K562 (cell line): Measurements from ENCODE around the gene PLEKHN1. TPM values are rescaled to one million over a fixed set of nuclear protein-coding genes. Genes with fewer than 3 reads are reported as not detected.

Source experiments
- CEBPG ChIP-seq, 3 experiments: fragments of 200-800 bp in 1 of 3; sonication (Bioruptor generic) in 1 of 3; sonication (generic) in 1 of 3; formaldehyde crosslinking in 1 of 3; IDR thresholded peaks in 2 of 3; conservative IDR thresholded peaks in 1 of 3; 2 replicates each; pipeline versions ENCODE4 v1.6.1 to v1.8.0; 2016 to 2022; ENCODE audit warnings: missing compliant biosample characterization in 2 of 3, missing genetic modification characterization in 2 of 3, mild to moderate bottlenecking in 1 of 3, missing genetic modification reagents in 1 of 3
- CREBBP ChIP-seq: IDR thresholded peaks from one replicate; pipeline ENCODE4 v1.6.1; 2012; ENCODE audit warnings: low read depth, mild to moderate bottlenecking, control low read depth, inconsistent platforms, low read length
- CTBP1 ChIP-seq: fragments of 450-650 bp; IDR thresholded peaks from 2 replicates; pipeline ENCODE4 v1.6.1; 2016; ENCODE audit warnings: borderline replicate concordance
- CXXC5 ChIP-seq: fragments of 250-450 bp; sonication (Bioruptor Pico); IDR thresholded peaks from 2 replicates; pipeline ENCODE4 v1.8.0; 2022; ENCODE audit warnings: inconsistent platforms, mild to moderate bottlenecking, moderate library complexity
- DIDO1 ChIP-seq: fragments of 450-650 bp; IDR thresholded peaks from 2 replicates; pipeline ENCODE4 v1.6.1; 2016; ENCODE audit warnings: low read depth, missing biosample characterization, missing genetic modification characterization
- GTF2E2 ChIP-seq: fragments of 200-800 bp; sonication (Bioruptor generic); IDR thresholded peaks from 2 replicates; pipeline ENCODE4 v1.6.1; 2016; ENCODE audit warnings: missing genetic modification characterization, missing compliant biosample characterization
- HDAC8 ChIP-seq: fragments of 450-650 bp; IDR thresholded peaks from 2 replicates; pipeline ENCODE4 v1.6.1; 2016; ENCODE audit warnings: mild to moderate bottlenecking, missing genetic modification characterization, moderate library complexity, missing compliant biosample characterization
- KHSRP ChIP-seq: fragments of 450-650 bp; IDR thresholded peaks from 2 replicates; pipeline ENCODE4 v1.6.1; 2017
- NCOA2 ChIP-seq, 2 experiments: fragments of 450-650 bp; IDR thresholded peaks; 2 replicates each; pipeline ENCODE4 v1.6.1; 2018; ENCODE audit warnings: mild to moderate bottlenecking in 2 of 2, moderate library complexity in 1 of 2; ENCODE audit not compliant: partially characterized antibody in 2 of 2
- NFATC3 ChIP-seq: fragments of 450-650 bp; IDR thresholded peaks from 2 replicates; pipeline ENCODE4 v1.6.1; 2017; ENCODE audit warnings: mild to moderate bottlenecking
- PHF21A ChIP-seq: fragments of 450-650 bp; IDR thresholded peaks from 2 replicates; pipeline ENCODE4 v1.6.1; 2017; ENCODE audit warnings: low read depth, borderline replicate concordance
- RNF2 ChIP-seq: sonication (generic); IDR thresholded peaks from 2 replicates; pipeline ENCODE4 v1.6.1; 2016
- SMAD1 ChIP-seq: fragments of 150-350 bp; IDR thresholded peaks from 2 replicates; pipeline ENCODE4 v1.6.1; 2014; ENCODE audit warnings: low read length, low read depth; ENCODE audit not compliant: partially characterized antibody
- SRSF1 ChIP-seq: fragments of 200-400 bp; formaldehyde crosslinking; IDR thresholded peaks from 2 replicates; pipeline ENCODE4 v1.6.1; 2017; ENCODE audit warnings: mild to moderate bottlenecking, low read depth, low read length, moderate library complexity
- YY1 ChIP-seq, 3 experiments: IDR thresholded peaks; 2 replicates each; pipeline ENCODE4 v1.6.1; 2011; ENCODE audit warnings: low read length in 2 of 3, mild to moderate bottlenecking in 2 of 3, moderate library complexity in 2 of 3, borderline replicate concordance in 1 of 3, control low read depth in 1 of 3, low read depth in 1 of 3; ENCODE audit not compliant: insufficient read depth in 3 of 3, insufficient replicate concordance in 2 of 3, control insufficient read depth in 1 of 3, insufficient read length in 1 of 3; ENCODE audit errors: extremely low read depth in 1 of 3
- ZNF140 ChIP-seq: fragments of 250-450 bp; sonication (Bioruptor Pico); IDR thresholded peaks from 2 replicates; pipeline ENCODE4 v1.8.0; 2021; ENCODE audit warnings: moderate library complexity, mild to moderate bottlenecking, inconsistent platforms
- ZNF143 ChIP-seq: sonication (generic); formaldehyde crosslinking; IDR thresholded peaks from 2 replicates; pipeline ENCODE4 v1.9.0; 2022; ENCODE audit warnings: mild to moderate bottlenecking, missing genetic modification reagents
- ZNF174 ChIP-seq: fragments of 250-450 bp; sonication (Bioruptor Pico); IDR thresholded peaks from 2 replicates; pipeline ENCODE4 v1.4.0; 2020; ENCODE audit warnings: mild to moderate bottlenecking
- ZNF583 ChIP-seq: fragments of 250-450 bp; sonication (Bioruptor Pico); IDR thresholded peaks from 2 replicates; pipeline ENCODE4 v1.4.0; 2020
- ZNF584 ChIP-seq: fragments of 200-800 bp; sonication (Bioruptor generic); IDR thresholded peaks from 2 replicates; pipeline ENCODE4 v1.6.1; 2016; ENCODE audit warnings: low read depth, mild to moderate bottlenecking, missing genetic modification characterization, missing compliant biosample characterization
- polyA plus RNA-seq, 8 experiments: library from polyadenylated mRNA; depleted of rRNA in 4 of 8; stranded (reverse) in 5 of 8; unstranded in 3 of 8; fragments of >200 nt; fragmentation: Nextera tagmentation in 2 of 8; fragmentation: Illumina TruSeq in 1 of 8; extraction: Ambion mirVana in 2 of 8; extraction: Trizol in 1 of 8; gene quantifications; 2 replicates each; pipeline versions ENCODE4 v1.2.1 to v1.2.3, GENCODE V29; 2011 to 2014; ENCODE audit warnings: inconsistent platforms in 1 of 8, missing spikeins in 1 of 8
- total RNA-seq, 7 experiments: library from RNA; depleted of rRNA in 6 of 7; stranded (reverse); fragments of >200 nt in 6 of 7; fragmentation: Illumina TruSeq in 2 of 7; extraction: Trizol in 2 of 7; gene quantifications; 2 replicates each; pipeline versions ENCODE4 v1.2.1 to v1.2.3, GENCODE V29; 2011 to 2021; ENCODE audit warnings: low replicate concordance in 1 of 7
- TF ChIP-seq, protein P1 (sequence below): fragments of 250-450 bp; sonication (Bioruptor Pico); IDR thresholded peaks from 2 replicates; pipeline ENCODE4 v1.8.0; 2022; ENCODE audit warnings: moderate library complexity, mild to moderate bottlenecking, inconsistent platforms
- TF ChIP-seq, protein P2 (sequence below): fragments of 250-450 bp; sonication (Bioruptor Pico); IDR thresholded peaks from 2 replicates; pipeline ENCODE4 v1.4.0; 2020; ENCODE audit warnings: mild to moderate bottlenecking, moderate library complexity
- TF ChIP-seq, protein P3 (sequence below): fragments of 450-650 bp; IDR thresholded peaks from 2 replicates; pipeline ENCODE4 v1.6.1; 2016
- TF ChIP-seq, protein P4 (sequence below), 2 experiments: fragments of 450-650 bp; conservative IDR thresholded peaks; 2 replicates each; pipeline ENCODE4 v1.6.1; 2017; ENCODE audit warnings: mild to moderate bottlenecking in 2 of 2, moderate library complexity in 2 of 2

PLEKHN1 gene
- total and polyA plus RNA-seq, 9 of the 15 experiments (the other 6 are each of a cell fraction or from before 2014, with no cell fraction given): 0.07 to 1.5 (median 0.13) TPM; not detected in 2

DNA sequence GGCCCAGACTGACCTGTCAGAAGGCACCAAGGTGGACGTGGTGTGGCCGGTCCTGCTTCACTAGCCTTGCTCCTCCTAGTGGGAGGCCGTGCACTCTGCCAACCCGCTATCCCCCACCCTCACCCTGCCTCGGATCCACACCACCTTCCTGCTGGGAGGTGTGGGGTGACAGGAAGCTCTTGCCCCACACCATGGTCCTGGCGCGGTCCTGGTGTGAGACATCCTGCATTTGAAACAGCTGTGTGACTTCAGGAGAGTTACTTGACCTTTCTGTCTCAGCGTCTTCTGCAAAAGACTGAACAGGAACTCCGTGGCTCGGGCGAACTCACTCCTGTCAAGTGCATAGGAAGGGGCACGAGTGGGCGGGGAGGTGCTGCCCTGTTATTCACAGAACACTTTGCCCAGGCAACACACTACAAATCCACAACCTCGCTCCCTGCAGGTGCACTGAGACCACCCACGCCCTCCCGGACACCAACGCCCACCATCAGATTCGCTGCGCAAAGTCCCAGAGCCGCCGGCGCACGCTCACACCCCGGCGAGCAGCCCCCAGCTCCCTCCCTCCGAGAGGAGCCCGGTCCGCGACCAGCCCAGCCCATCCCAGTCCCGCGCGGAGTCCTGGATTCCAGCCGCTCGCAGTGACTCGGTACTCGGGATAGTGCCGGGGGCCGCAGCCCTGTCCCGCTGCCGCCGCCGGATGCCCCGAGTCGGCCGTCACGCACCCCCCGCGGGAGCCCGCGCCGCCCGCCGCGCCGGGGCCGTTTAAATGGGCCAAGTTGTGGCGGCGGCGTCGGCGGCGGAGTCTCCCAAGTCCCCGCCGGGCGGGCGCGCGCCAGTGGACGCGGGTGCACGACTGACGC, 42.9 kb upstream of the PLEKHN1 start, which contains the start of gene SAMD11 (continued):
- TF ChIP-seq GTF2E2 (no peak), DIDO1 (tag) (no peak), SMAD1 (no peak), RNF2 (no peak), ZNF174 (CRISPR knock-in tag) (no peak), YY1 (IDR thresholded peaks at IDR 0.05; ENCODE audit: borderline replicate concordance in 1 of 3, control insufficient read depth in 1 of 3, extremely low read depth in 1 of 3, insufficient read depth in 3 of 3, insufficient read length in 1 of 3, insufficient replicate concordance in 2 of 3, low read depth in 1 of 3, low read length in 2 of 3) (peak in 2 of 3 experiments; percentile 41 to 53), ZNF584 (CRISPR knock-in tag) (no peak), KHSRP (no peak), ZNF143 (no peak), ZNF140 (CRISPR knock-in tag) (no peak), CXXC5 (CRISPR knock-in tag) (peak; percentile 90), SRSF1 (no peak), CTBP1 (peak; percentile 92), PHF21A (no peak), HDAC8 (tag) (no peak), CEBPG (CRISPR knock-in tag; IDR thresholded peaks at IDR 0.05) (no peak), CEBPG (tag; conservative IDR thresholded peaks at IDR 0.05 in 1 of 2, IDR thresholded peaks at IDR 0.05 in 1 of 2) (no peak), NCOA2 (IDR thresholded peaks at IDR 0.05; ENCODE audit: partially characterized antibody in 2 of 2) (no peak), ZNF583 (CRISPR knock-in tag) (no peak), NFATC3 (no peak), CREBBP (no peak)
- TF ChIP-seq, protein P1, sequence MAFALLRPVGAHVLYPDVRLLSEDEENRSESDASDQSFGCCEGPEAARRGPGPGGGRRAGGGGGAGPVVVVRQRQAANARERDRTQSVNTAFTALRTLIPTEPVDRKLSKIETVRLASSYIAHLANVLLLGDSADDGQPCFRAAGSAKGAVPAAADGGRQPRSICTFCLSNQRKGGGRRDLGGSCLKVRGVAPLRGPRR (CRISPR knock-in tag): no peak
- TF ChIP-seq, protein P2, sequence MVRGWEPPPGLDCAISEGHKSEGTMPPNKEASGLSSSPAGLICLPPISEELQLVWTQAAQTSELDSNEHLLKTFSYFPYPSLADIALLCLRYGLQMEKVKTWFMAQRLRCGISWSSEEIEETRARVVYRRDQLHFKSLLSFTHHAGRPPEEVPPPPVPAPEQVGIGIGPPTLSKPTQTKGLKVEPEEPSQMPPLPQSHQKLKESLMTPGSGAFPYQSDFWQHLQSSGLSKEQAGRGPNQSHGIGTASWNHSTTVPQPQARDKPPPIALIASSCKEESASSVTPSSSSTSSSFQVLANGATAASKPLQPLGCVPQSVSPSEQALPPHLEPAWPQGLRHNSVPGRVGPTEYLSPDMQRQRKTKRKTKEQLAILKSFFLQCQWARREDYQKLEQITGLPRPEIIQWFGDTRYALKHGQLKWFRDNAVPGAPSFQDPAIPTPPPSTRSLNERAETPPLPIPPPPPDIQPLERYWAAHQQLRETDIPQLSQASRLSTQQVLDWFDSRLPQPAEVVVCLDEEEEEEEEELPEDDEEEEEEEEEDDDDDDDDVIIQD: no peak
- TF ChIP-seq, protein P3, sequence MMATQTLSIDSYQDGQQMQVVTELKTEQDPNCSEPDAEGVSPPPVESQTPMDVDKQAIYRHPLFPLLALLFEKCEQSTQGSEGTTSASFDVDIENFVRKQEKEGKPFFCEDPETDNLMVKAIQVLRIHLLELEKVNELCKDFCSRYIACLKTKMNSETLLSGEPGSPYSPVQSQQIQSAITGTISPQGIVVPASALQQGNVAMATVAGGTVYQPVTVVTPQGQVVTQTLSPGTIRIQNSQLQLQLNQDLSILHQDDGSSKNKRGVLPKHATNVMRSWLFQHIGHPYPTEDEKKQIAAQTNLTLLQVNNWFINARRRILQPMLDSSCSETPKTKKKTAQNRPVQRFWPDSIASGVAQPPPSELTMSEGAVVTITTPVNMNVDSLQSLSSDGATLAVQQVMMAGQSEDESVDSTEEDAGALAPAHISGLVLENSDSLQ: no peak
- TF ChIP-seq, protein P4, sequence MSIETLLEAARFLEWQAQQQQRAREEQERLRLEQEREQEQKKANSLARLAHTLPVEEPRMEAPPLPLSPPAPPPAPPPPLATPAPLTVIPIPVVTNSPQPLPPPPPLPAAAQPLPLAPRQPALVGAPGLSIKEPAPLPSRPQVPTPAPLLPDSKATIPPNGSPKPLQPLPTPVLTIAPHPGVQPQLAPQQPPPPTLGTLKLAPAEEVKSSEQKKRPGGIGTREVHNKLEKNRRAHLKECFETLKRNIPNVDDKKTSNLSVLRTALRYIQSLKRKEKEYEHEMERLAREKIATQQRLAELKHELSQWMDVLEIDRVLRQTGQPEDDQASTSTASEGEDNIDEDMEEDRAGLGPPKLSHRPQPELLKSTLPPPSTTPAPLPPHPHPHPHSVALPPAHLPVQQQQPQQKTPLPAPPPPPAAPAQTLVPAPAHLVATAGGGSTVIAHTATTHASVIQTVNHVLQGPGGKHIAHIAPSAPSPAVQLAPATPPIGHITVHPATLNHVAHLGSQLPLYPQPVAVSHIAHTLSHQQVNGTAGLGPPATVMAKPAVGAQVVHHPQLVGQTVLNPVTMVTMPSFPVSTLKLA (conservative IDR thresholded peaks at IDR 0.05): no peak
